Smooth muscle cell (in vitro differentiated cells): ENCODE data around the gene KCNMA1. TPM values are rescaled to one million over a fixed set of nuclear protein-coding genes. Genes with fewer than 3 reads are reported as not detected.

Source experiments
- DNase-seq: peaks from one replicate; lab custom pipeline; 2025; ENCODE audit not compliant: unreplicated experiment; lab: John Stamatoyannopoulos, UW
- H2AFZ ChIP-seq: fragments of 200-600 bp; sonication (generic); 2 replicates; pipeline ENCODE4 v1.6.0; 2016; ENCODE audit warnings: antibody characterized with exemption, low read depth, mild to moderate bottlenecking
- H3F3A ChIP-seq: fragments of 200-600 bp; sonication (generic); 2 replicates; pipeline ENCODE4 v1.6.0; 2017; ENCODE audit warnings: antibody characterized with exemption, low read depth
- H3K27ac ChIP-seq: fragments of 200-600 bp; sonication (generic); 2 replicates; pipeline ENCODE4 v1.5.1; 2016; ENCODE audit warnings: low read depth, mild to moderate bottlenecking
- H3K27me3 ChIP-seq: fragments of 200-600 bp; sonication (generic); 2 replicates; pipeline ENCODE4 v1.6.1; 2016; ENCODE audit warnings: low read depth, mild to moderate bottlenecking
- H3K36me3 ChIP-seq: fragments of 200-600 bp; sonication (generic); 2 replicates; pipeline ENCODE4 v1.5.1; 2016; ENCODE audit warnings: low read depth
- H3K4me1 ChIP-seq: fragments of 200-600 bp; sonication (generic); 2 replicates; pipeline ENCODE4 v1.5.1; 2016; ENCODE audit warnings: low read depth
- H3K4me2 ChIP-seq: fragments of 200-600 bp; sonication (generic); 2 replicates; pipeline ENCODE4 v1.6.0; 2016; ENCODE audit warnings: mild to moderate bottlenecking
- H3K4me3 ChIP-seq: fragments of 200-600 bp; sonication (generic); 2 replicates; pipeline ENCODE4 v1.5.1; 2016; ENCODE audit warnings: mild to moderate bottlenecking
- H3K79me2 ChIP-seq: fragments of 200-600 bp; sonication (generic); 2 replicates; pipeline ENCODE4 v1.6.0; 2016; ENCODE audit warnings: low read depth, mild to moderate bottlenecking
- H3K9ac ChIP-seq: fragments of 200-600 bp; sonication (generic); 2 replicates; pipeline ENCODE4 v1.6.0; 2016; ENCODE audit warnings: low read depth
- H3K9me3 ChIP-seq: fragments of 200-600 bp; sonication (generic); replicated peaks from 2 replicates; pipeline ENCODE4 v1.5.1; 2016; ENCODE audit warnings: low read depth
- H4K20me1 ChIP-seq: fragments of 200-600 bp; sonication (generic); 2 replicates; pipeline ENCODE4 v1.6.0; 2016; ENCODE audit warnings: low read depth
- CTCF ChIP-seq: fragments of 200-600 bp; sonication (generic); IDR thresholded peaks from 2 replicates; pipeline ENCODE4 v1.5.1; 2017; ENCODE audit warnings: borderline replicate concordance, mild to moderate bottlenecking, antibody characterized with exemption; ENCODE audit not compliant: insufficient read depth, poor library complexity, severe bottlenecking
- WGBS: methylation state at CpG from one replicate; pipeline ENCODE4 v1.1.7; 2016; ENCODE audit warnings: low lambda C conversion rate; 5-methylcytosine and 5-hydroxymethylcytosine counted together
- polyA plus RNA-seq: library from polyadenylated mRNA; unstranded; fragments of >200 nt; fragmentation: Nextera tagmentation; extraction: Ambion mirVana; gene quantifications from 2 replicates; pipeline ENCODE4 v1.2.1, GENCODE V29; 2016
- total RNA-seq: library from RNA; depleted of rRNA; stranded (reverse); fragments of >200 nt; gene quantifications from 2 replicates; pipeline ENCODE4 v1.2.3, GENCODE V29; 2014

KCNMA1 gene
- total and polyA plus RNA-seq, 2 experiments from 2014 or later, result 9.1 to 23.4 TPM

- H3K4me2 ChIP-seq, result no peak overlapping the region
- H3K79me2 ChIP-seq, result no peaks in the 10 kb centered on the region
- no peaks in the 10 kb centered on the region for H3K27me3 ChIP-seq
- no peak for DNase-seq
- WGBS, result 72% methylated on average over 6 of the region's 6 CpGs
- no peak overlapping the region for H3K9ac ChIP-seq
- no peaks in the 10 kb centered on the region for H3K9me3 ChIP-seq
- H4K20me1 ChIP-seq, result no peaks in the 10 kb centered on the region
- no peaks in the 10 kb centered on the region for H3K4me1 ChIP-seq
- no peak overlapping the region for H3K4me3 ChIP-seq
- H3K36me3 ChIP-seq, result no peaks in the 10 kb centered on the region
- TF ChIP-seq CTCF, result no peak
- H3K27ac ChIP-seq, result no peak overlapping the region
- H3F3A ChIP-seq, result no peaks in the 10 kb centered on the region
- H2AFZ ChIP-seq, result no peak overlapping the region
Observed at GRCh38 chr10:76925636-76926405, 711.8 kb downstream of the KCNMA1 start.

- H3K36me3 ChIP-seq, result no peaks in the 10 kb centered on the region
- H3F3A ChIP-seq, result no peaks in the 10 kb centered on the region
- no peak for TF ChIP-seq CTCF
- no peak for DNase-seq
- no peak overlapping the region for H2AFZ ChIP-seq
- H4K20me1 ChIP-seq, result no peaks in the 10 kb centered on the region
- no peak overlapping the region for H3K4me3 ChIP-seq
- no peaks in the 10 kb centered on the region for H3K4me1 ChIP-seq
- WGBS, result 91% methylated on average over 3 of the region's 3 CpGs
- no peaks in the 10 kb centered on the region for H3K79me2 ChIP-seq
- no peak overlapping the region for H3K9ac ChIP-seq
- no peak overlapping the region for H3K4me2 ChIP-seq
- H3K9me3 ChIP-seq, result no peaks in the 10 kb centered on the region
- no peak overlapping the region for H3K27ac ChIP-seq
- no peaks in the 10 kb centered on the region for H3K27me3 ChIP-seq
Observed at GRCh38 chr10:76922666-76923065, 714.9 kb downstream of the KCNMA1 start.

- no peak for TF ChIP-seq CTCF
- H3K4me1 ChIP-seq, result no peaks in the 10 kb centered on the region
- no peaks in the 10 kb centered on the region for H4K20me1 ChIP-seq
- H3K9ac ChIP-seq, result no peak overlapping the region
- no peaks in the 10 kb centered on the region for H3K36me3 ChIP-seq
- no peak for DNase-seq
- H3K79me2 ChIP-seq, result no peaks in the 10 kb centered on the region
- WGBS, result 92% methylated on average over 2 of the region's 2 CpGs
- no peaks in the 10 kb centered on the region for H3K9me3 ChIP-seq
- no peaks in the 10 kb centered on the region for H3K27me3 ChIP-seq
- no peak overlapping the region for H3K27ac ChIP-seq
- no peak overlapping the region for H2AFZ ChIP-seq
- H3K4me3 ChIP-seq, result no peak overlapping the region
- no peaks in the 10 kb centered on the region for H3F3A ChIP-seq
- no peak overlapping the region for H3K4me2 ChIP-seq
Observed at GRCh38 chr10:76921383-76922010, 716.1 kb downstream of the KCNMA1 start.
